ENCODE measurements around the gene GPR83.

The GPR83 gene

GRCh38 chr11:94449029-94449428 lies 47.8 kb upstream of the GPR83 start:
- Histone ChIP-seq H3K4me2 (ENCODE audit: low read length) (no peak overlapping the region), H2AFZ (ENCODE audit: low read length) (no peak overlapping the region), H3K36me3 (ENCODE audit: insufficient read depth, low read length) (peaks cover 45% of the 10 kb centered on the region), H3K27ac (ENCODE audit: low read depth, low read length, poor library complexity, severe bottlenecking) (no peak overlapping the region), H3K9ac (ENCODE audit: low read length) (no peak overlapping the region), H3F3A (ENCODE audit: insufficient read depth, low read length) (no peaks in the 10 kb centered on the region), H4K20me1 (ENCODE audit: insufficient read depth, low read length) (no peaks in the 10 kb centered on the region), H3K4me1 (ENCODE audit: insufficient read depth, low read length, severe bottlenecking) (no peaks in the 10 kb centered on the region), H3K4me3 (ENCODE audit: low read depth, low read length, poor library complexity, severe bottlenecking) (no peak overlapping the region), H3K9me2 (ENCODE audit: low read depth, low read length) (no peaks in the 10 kb centered on the region), H3K9me3 (ENCODE audit: low read length) (peaks cover 4% of the 10 kb centered on the region; the same call in 1 of the 2 replicates), H3K27me3 (ENCODE audit: insufficient read depth, low read length) (no peaks in the 10 kb centered on the region), H3K79me2 (ENCODE audit: insufficient read depth, low read length) (no peaks in the 10 kb centered on the region)
- TF ChIP-seq EZH2 (IDR thresholded peaks at IDR 0.05; ENCODE audit: borderline replicate concordance, low read length) (no peak), CTCF (IDR thresholded peaks at IDR 0.05; ENCODE audit: low read length) (no peak)

GRCh38 chr11:94447149-94447548 lies 45.9 kb upstream of the GPR83 start:
- peaks cover 51% of the 10 kb centered on the region for H3K36me3 ChIP-seq (ENCODE audit: insufficient read depth, low read length)
- H3K9me3 ChIP-seq (ENCODE audit: low read length), result no peaks in the 10 kb centered on the region
- TF ChIP-seq EZH2 (IDR thresholded peaks at IDR 0.05; ENCODE audit: borderline replicate concordance, low read length), result no peak
- no peak for TF ChIP-seq CTCF (IDR thresholded peaks at IDR 0.05; ENCODE audit: low read length)
- H3F3A ChIP-seq (ENCODE audit: insufficient read depth, low read length), result no peaks in the 10 kb centered on the region
- no peaks in the 10 kb centered on the region for H3K4me1 ChIP-seq (ENCODE audit: insufficient read depth, low read length, severe bottlenecking)
- H3K4me3 ChIP-seq (ENCODE audit: low read depth, low read length, poor library complexity, severe bottlenecking), result no peak overlapping the region
- H3K4me2 ChIP-seq (ENCODE audit: low read length), result no peak overlapping the region
- H4K20me1 ChIP-seq (ENCODE audit: insufficient read depth, low read length), result no peaks in the 10 kb centered on the region
- H2AFZ ChIP-seq (ENCODE audit: low read length), result no peak overlapping the region
- no peaks in the 10 kb centered on the region for H3K27me3 ChIP-seq (ENCODE audit: insufficient read depth, low read length)
- no peak overlapping the region for H3K9ac ChIP-seq (ENCODE audit: low read length)
- H3K79me2 ChIP-seq (ENCODE audit: insufficient read depth, low read length), result no peaks in the 10 kb centered on the region
- H3K9me2 ChIP-seq (ENCODE audit: low read depth, low read length), result no peaks in the 10 kb centered on the region
- no peak overlapping the region for H3K27ac ChIP-seq (ENCODE audit: low read depth, low read length, poor library complexity, severe bottlenecking)

- Histone ChIP-seq H3K79me2 (ENCODE audit: insufficient read depth, low read length) (no peaks in the 10 kb centered on the region), H3K27me3 (ENCODE audit: insufficient read depth, low read length) (no peaks in the 10 kb centered on the region)
These were observed 44.4 kb upstream of the GPR83 start for GRCh38 chr11:94445641-94446040.

More at GRCh38 chr11:94445641-94446040, 44.4 kb upstream of the GPR83 start:
- Histone ChIP-seq H3K4me3 (ENCODE audit: low read depth, low read length, poor library complexity, severe bottlenecking) (no peak overlapping the region), H3K36me3 (ENCODE audit: insufficient read depth, low read length) (peaks cover 52% of the 10 kb centered on the region), H3K9ac (ENCODE audit: low read length) (no peak overlapping the region), H3K27ac (ENCODE audit: low read depth, low read length, poor library complexity, severe bottlenecking) (no peak overlapping the region), H3F3A (ENCODE audit: insufficient read depth, low read length) (no peaks in the 10 kb centered on the region), H3K4me1 (ENCODE audit: insufficient read depth, low read length, severe bottlenecking) (no peaks in the 10 kb centered on the region), H2AFZ (ENCODE audit: low read length) (no peak overlapping the region), H4K20me1 (ENCODE audit: insufficient read depth, low read length) (no peaks in the 10 kb centered on the region), H3K9me3 (ENCODE audit: low read length) (no peaks in the 10 kb centered on the region), H3K9me2 (ENCODE audit: low read depth, low read length) (no peaks in the 10 kb centered on the region), H3K4me2 (ENCODE audit: low read length) (no peak overlapping the region)
- no peak for TF ChIP-seq CTCF (IDR thresholded peaks at IDR 0.05; ENCODE audit: low read length)
